Neural progenitor cell (in vitro differentiated cells): ENCODE data around the gene HIVEP1.

Experiments
- EZH2 ChIP-seq: fragments of 200-600 bp; sonication (generic); IDR thresholded peaks from 2 replicates; pipeline ENCODE4 v1.6.1; 2017; ENCODE audit warnings: antibody characterized with exemption, mild to moderate bottlenecking, moderate library complexity
- EZH2phosphoT487 ChIP-seq: fragments of 200-600 bp; sonication (generic); IDR thresholded peaks from 2 replicates; pipeline ENCODE4 v1.6.1; 2017; ENCODE audit warnings: antibody characterized with exemption
- TF ChIP-seq, protein P1 (sequence below): fragments of 200-600 bp; sonication (generic); IDR thresholded peaks from 2 replicates; pipeline ENCODE4 v1.5.1; 2017; ENCODE audit warnings: antibody characterized with exemption, mild to moderate bottlenecking

DNA sequence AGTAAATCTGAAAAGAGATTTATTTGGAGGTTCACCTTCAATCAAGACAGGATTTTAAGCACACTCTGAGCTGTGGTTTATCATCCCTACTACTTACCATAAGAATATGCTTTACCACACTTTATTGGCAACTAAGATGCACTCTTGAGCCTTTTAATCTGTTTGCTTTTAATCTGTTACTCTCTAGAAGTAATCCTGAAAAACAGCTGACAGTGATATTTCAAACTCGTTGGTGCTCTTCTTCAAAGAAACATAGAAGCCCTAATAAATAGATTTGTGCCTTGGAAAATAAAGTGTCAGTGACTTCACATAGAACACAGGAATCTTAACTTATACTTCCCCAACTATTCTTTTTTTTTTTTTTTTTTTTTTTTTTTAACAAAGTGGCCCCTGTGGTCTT lies 102.9 kb downstream of the HIVEP1 start:
- TF ChIP-seq, protein P1, sequence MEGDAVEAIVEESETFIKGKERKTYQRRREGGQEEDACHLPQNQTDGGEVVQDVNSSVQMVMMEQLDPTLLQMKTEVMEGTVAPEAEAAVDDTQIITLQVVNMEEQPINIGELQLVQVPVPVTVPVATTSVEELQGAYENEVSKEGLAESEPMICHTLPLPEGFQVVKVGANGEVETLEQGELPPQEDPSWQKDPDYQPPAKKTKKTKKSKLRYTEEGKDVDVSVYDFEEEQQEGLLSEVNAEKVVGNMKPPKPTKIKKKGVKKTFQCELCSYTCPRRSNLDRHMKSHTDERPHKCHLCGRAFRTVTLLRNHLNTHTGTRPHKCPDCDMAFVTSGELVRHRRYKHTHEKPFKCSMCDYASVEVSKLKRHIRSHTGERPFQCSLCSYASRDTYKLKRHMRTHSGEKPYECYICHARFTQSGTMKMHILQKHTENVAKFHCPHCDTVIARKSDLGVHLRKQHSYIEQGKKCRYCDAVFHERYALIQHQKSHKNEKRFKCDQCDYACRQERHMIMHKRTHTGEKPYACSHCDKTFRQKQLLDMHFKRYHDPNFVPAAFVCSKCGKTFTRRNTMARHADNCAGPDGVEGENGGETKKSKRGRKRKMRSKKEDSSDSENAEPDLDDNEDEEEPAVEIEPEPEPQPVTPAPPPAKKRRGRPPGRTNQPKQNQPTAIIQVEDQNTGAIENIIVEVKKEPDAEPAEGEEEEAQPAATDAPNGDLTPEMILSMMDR, result no peak
- TF ChIP-seq EZH2 (no peak), EZH2phosphoT487 (no peak)
